ENCODE results near the gene C19orf67. TPM values are rescaled to one million over a fixed set of nuclear protein-coding genes. Genes with fewer than 3 reads are reported as not detected.

C19orf67 gene
- total and polyA plus RNA-seq, 2 of the 13 experiments (the other 11 are each of a cell fraction or from before 2014, with no cell fraction given): 0.11 to 0.32 TPM

DNA sequence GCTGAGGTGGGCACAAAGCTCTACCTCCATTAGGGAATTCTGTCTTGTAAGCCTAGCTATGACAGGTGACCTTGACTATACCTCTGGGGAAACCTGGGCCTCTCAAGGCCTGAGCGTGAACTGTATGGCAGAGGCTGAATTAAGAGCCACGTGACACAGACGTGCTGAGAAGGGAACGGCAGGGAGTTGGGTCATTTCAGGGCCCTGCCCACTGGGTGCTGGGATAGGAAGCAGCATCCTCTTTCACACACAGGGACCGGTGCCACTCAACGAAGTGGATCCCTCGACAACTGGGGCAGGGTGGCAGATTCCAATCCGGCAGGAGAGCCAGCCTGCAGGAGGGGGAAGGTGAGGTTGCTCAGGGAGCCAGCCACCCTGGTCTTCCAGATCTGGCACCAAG lies 41.6 kb upstream of the C19orf67 start:
- H3K4me1 ChIP-seq (ENCODE audit: insufficient read depth, low read length): peaks cover 24% of the 10 kb centered on the region
- DNase-seq (ENCODE audit: low spot score): no peak
- peak; percentile 64 for ATAC-seq
- no TSS peak for BruUV-seq (replicated peaks)
- FAIRE-seq: no peak
- H3K9me3 ChIP-seq (ENCODE audit: low read length): no peaks in the 10 kb centered on the region
- no peaks in the 10 kb centered on the region for H3K79me2 ChIP-seq (ENCODE audit: insufficient read depth, low read length)
- no peak overlapping the region for H3K4me2 ChIP-seq (ENCODE audit: low read depth, low read length)
- intact Hi-C loops (cut with micrococcal nuclease; ENCODE audit: unreplicated experiment): no loop called here
- CTCF ChIA-PET (ENCODE audit: low intra/inter-chr PET ratio, low total read pairs): no interaction called here
- no peak overlapping the region for H3K27ac ChIP-seq (ENCODE audit: extremely low read length, insufficient read depth, low read length)
- WGBS (ENCODE audit: low lambda C conversion rate): 77% methylated on average over 7 of the region's 8 CpGs
- H3K36me3 ChIP-seq (replicated peaks in 1 of 2; ENCODE audit: control insufficient read depth in 1 of 2, insufficient read depth in 2 of 2, low read length in 2 of 2): peaks cover 0 to 4% of the 10 kb centered on the region in 2 experiments; a peak in 1 of 5 replicates
- H3K4me3 ChIP-seq (replicated peaks in 1 of 3; ENCODE audit: insufficient read depth in 1 of 3, low read depth in 2 of 3, low read length in 3 of 3): no peak overlapping the region
- no peaks in the 10 kb centered on the region for H3K27me3 ChIP-seq (ENCODE audit: control insufficient read depth in 1 of 2, insufficient read depth in 2 of 2, low read length in 2 of 2)
- in situ Hi-C loops (cut with HindIII; ENCODE audit: extremely low pct_ligation_motif_present, low pct_unique_long_range_greater_than_20kb): no loop called here
- no peaks in the 10 kb centered on the region for H4K20me1 ChIP-seq (ENCODE audit: insufficient read depth, low read length)
- POLR2A ChIA-PET: interaction anchor here (2.4 kb wide), 1 partner anchor 10 kb away, joined by 5 read pairs; the partner anchor contains the start of gene ASF1B
- no peak overlapping the region for H3K9ac ChIP-seq (ENCODE audit: insufficient read depth, low read depth, low read length)
- H2AFZ ChIP-seq (ENCODE audit: low read length): no peak overlapping the region
- TF ChIP-seq STAT5B (CRISPR knock-in tag; IDR thresholded peaks at IDR 0.05): no peak
- no peak for TF ChIP-seq ZNF614 (CRISPR knock-in tag; IDR thresholded peaks at IDR 0.05; ENCODE audit: borderline replicate concordance)
- TF ChIP-seq ZNF556 (CRISPR knock-in tag; IDR thresholded peaks at IDR 0.05; ENCODE audit: borderline replicate concordance): no peak
- TF ChIP-seq, protein P1, sequence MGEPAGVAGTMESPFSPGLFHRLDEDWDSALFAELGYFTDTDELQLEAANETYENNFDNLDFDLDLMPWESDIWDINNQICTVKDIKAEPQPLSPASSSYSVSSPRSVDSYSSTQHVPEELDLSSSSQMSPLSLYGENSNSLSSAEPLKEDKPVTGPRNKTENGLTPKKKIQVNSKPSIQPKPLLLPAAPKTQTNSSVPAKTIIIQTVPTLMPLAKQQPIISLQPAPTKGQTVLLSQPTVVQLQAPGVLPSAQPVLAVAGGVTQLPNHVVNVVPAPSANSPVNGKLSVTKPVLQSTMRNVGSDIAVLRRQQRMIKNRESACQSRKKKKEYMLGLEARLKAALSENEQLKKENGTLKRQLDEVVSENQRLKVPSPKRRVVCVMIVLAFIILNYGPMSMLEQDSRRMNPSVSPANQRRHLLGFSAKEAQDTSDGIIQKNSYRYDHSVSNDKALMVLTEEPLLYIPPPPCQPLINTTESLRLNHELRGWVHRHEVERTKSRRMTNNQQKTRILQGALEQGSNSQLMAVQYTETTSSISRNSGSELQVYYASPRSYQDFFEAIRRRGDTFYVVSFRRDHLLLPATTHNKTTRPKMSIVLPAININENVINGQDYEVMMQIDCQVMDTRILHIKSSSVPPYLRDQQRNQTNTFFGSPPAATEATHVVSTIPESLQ (CRISPR knock-in tag; conservative IDR thresholded peaks at IDR 0.05): no peak
- no peak for TF ChIP-seq ZBTB42 (CRISPR knock-in tag; IDR thresholded peaks at IDR 0.05)
- TF ChIP-seq MAZ (IDR thresholded peaks at IDR 0.05; ENCODE audit: borderline replicate concordance, low read depth, low read length): no peak
- no peak for TF ChIP-seq MAZ (CRISPR knock-in tag; IDR thresholded peaks at IDR 0.05; ENCODE audit: low read depth)
- peak; percentile 52; the same call in 1 of the 2 replicates for TF ChIP-seq RXRA (CRISPR knock-in tag; IDR thresholded peaks at IDR 0.05)
- TF ChIP-seq ZNF687 (CRISPR knock-in tag; IDR thresholded peaks at IDR 0.05): peak; percentile 58
- TF ChIP-seq HNF4A (CRISPR knock-in tag; IDR thresholded peaks at IDR 0.05): no peak
- no peak for TF ChIP-seq CBX2 (IDR thresholded peaks at IDR 0.05; ENCODE audit: low read depth, low read length)
- no peak for TF ChIP-seq CBX2 (CRISPR knock-in tag; IDR thresholded peaks at IDR 0.05; ENCODE audit: low read depth)
- TF ChIP-seq ZKSCAN5 (CRISPR knock-in tag; IDR thresholded peaks at IDR 0.05): no peak
- TF ChIP-seq NR2F6 (IDR thresholded peaks at IDR 0.05): no peak
- TF ChIP-seq NR2F6 (CRISPR knock-in tag; IDR thresholded peaks at IDR 0.05): 0 out of 2 replicates have a peak, but pooled peaks have one; percentile 9
- TF ChIP-seq XRCC5 (optimal IDR thresholded peaks at IDR 0.05; ENCODE audit: low read length): no peak
- TF ChIP-seq ZNF235 (CRISPR knock-in tag; IDR thresholded peaks at IDR 0.05; ENCODE audit: borderline replicate concordance): no peak
- peak; percentile 46 for TF ChIP-seq AGO2 (optimal IDR thresholded peaks at IDR 0.05; ENCODE audit: low read depth, low read length)
- TF ChIP-seq ZNF232 (CRISPR knock-in tag; IDR thresholded peaks at IDR 0.05; ENCODE audit: borderline replicate concordance): no peak
- no peak for TF ChIP-seq ZNF335 (CRISPR knock-in tag; IDR thresholded peaks at IDR 0.05)
- TF ChIP-seq TFDP1 (CRISPR knock-in tag; IDR thresholded peaks at IDR 0.05; ENCODE audit: borderline replicate concordance): no peak
